Amniotic stem cell (primary cell): ENCODE measurements around the gene WEE2.
"Not testable (repeated sequence)": the region's sequence is repeated elsewhere in the genome, so short reads cannot be mapped to it uniquely, and the experiment has no call there.

Experiments
- DNase-seq: peaks from one replicate; lab custom pipeline; 2025; lab: John Stamatoyannopoulos, UW

Gene WEE2

DNA sequence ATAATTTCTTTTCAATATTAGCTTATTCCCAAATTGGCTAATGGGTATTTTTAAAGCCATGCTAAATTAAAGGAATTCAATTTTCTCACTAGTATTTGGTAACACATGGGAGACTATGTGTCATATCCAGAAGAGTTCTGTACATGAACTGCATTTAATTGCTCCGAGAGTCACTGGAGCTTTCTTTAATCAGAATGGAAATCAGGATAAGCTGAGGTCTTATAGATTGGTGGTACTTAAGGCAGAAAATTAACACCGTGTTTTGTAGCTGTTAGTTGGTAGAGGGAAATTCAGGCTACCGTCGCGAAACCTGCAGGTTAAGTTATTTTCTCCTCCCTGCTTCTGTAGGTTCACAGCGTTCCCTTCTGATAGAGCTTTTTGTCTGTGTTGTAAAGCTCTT, at the start of gene WEE2:
Gene WEE2, plus strand, starts transcription at position 3 of the 400 bp plus-strand sequence. CDS start 406 bp downstream, outside the sequence.
- no peak for DNase-seq

DNA sequence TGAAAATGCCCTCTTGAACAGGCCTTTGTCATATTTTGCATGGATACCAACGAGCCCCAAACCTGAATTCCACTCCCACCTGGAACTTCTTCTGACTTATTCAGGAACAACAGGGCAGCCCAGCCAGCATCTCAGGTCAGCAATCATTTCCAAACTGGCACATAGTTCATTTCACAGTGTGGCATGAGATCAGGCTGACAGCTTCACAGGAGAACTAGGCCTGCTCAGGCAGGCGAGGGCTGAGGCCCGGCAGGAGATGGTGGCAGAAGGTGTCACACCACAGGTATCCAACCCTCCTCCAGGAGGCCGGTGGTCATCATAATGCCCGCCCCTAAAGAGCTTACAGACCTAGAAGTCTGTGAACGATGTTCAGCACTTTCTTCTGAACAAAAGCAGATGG, 48.7 kb upstream of the WEE2 start:
- DNase-seq, result no peak

DNA sequence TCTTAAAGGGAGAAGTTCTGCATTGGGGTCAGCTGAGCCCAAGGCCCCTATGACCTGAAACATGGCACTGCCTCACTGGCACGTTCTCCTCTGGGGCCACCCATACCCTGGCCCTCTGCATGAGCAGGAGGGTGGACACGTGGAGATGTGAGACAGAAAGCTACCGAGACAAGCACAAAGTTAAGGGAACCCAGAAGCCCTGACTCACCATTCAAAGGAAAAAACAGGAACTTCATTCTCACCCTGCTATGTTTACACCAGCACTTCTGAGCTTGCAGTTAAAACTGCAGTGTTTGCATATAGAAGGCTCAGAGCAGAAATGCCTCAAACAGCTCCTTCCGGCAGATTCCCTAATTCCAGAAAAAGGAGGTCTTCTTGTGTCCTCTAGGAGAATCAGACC, 47.9 kb upstream of the WEE2 start:
- DNase-seq, result no peak

DNA sequence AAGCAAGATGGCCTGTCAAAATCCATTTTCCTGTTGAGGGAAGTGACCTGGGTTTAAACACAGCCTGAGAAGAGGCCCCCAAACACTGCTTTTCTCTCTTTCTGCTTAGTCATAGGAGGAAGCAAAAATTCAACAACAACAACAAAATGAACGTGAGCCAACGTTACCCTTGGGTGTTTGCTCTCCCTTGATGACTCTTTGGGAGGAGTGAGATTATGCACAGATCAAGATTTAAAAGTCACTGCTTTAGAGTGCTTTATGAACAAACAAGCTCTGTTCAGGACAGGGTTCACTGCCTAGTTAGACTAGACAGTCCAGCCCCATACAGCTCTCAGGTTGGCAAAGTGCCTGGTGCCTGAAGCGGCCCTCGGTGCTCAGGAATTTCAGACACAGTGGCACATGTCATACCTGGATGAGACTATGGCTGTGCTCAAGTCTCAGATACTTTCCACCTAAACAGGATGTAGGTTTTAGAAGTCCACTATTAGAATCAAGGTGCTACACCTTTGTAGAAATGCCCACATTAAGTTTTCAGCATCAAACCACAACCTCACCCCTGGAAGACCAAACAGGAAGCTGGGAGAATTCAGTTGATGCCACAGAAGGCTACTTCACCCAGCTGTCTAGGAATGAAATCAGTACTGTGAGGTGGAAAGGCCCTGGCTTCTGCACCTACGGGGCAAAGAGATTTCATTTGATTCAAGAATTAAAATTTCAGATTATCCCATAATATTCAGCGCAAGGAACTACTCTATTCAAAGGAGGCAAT, 44.9 kb upstream of the WEE2 start:
- DNase-seq, result no peak

DNA sequence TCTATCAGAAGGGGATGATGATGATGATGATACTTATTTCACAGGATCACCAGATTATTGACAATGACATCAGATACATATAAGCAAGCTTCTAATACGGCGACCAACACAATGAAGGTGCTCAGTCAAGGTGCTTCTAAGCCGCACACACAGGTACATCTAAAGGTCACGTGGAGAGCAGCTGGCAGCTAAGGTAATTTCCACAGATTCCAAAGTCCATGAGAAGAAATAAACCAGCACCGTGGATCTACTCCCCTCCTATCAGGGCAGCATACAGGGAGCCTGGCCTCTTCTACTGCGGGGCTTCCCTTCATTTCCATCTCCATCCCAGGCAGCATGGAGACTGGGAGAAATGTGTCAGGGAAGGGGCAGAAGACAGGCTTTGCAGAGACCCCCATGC, 43.7 kb upstream of the WEE2 start:
- no peak for DNase-seq

DNA sequence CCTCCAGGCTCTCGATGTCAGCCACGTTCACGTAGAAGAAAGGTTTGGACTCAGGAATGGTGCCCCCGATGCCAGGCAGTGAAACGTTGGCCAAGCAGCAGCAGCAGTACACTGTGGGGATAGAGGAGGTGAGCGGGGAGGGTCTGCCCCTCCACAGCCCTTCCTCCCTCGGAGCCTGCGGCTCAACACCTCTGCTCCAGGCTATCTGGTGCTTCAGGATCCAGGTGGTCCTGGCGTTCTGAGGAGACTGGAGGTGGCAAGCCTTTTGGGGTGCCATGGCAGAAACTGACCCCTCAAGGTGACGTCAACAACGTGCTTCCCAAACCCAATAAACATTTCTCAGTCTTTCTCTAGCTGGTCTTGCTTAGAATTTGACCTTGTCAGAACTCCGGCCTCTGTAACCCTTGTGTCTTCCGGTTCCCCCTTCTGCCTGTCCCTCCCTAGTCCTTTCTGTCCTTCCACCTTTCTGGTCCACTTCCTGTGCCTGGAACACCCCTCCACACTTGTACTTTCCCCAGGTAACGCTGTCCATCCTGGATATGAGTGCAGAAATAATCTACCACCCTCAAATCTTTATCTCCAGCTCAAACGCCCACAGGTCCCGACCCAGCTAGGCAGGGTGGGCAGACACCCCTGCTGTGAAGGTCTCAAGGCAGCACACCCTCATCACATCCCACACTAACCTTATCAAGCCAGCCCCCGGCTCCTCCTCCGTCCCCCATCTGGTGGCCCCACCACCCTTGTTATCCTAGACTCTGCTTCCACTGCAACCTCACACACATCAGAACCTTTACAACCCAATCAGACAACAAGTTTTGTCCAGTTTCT, 42.7 kb upstream of the WEE2 start:
- no peak for DNase-seq

DNA sequence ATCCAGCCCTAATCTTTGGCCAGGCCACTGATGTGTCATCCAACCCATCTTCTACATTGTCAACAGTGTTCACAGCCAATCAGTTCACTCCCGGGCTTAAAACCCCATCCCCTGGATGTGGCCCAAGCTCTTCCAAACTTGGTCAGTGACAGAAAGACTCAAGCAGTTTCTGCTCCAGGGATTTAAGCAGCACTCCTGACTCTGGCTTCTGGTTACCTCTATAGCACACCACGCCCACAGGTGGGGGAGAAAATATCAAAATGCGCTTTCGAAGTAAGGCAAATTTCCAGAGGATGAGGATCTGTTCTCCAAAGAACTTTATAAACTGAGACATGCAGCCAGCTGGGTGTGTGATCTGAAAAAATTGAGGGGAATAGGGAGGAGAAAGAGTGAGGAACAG, 42.1 kb upstream of the WEE2 start:
- no peak for DNase-seq

DNA sequence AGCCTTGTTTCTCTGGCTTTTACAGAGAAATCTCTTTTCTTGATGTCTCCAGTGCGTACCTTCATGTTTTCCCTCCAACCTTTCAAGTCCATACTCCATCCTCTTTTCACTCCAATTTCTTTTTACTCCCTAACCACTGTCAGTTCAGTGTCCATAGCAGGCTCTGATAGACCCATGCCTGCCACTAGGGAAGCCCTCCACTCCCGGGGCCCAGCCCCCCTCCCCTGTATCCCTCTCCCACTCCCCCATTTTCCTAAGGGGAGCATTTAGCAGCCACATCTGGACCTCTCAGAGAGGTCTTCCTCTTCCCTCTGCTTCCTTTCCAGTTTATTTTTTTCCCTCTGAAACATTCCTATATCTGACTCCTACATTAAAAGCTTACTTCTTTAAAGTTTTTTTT, 39.3 kb upstream of the WEE2 start:
- DNase-seq, result no peak

DNA sequence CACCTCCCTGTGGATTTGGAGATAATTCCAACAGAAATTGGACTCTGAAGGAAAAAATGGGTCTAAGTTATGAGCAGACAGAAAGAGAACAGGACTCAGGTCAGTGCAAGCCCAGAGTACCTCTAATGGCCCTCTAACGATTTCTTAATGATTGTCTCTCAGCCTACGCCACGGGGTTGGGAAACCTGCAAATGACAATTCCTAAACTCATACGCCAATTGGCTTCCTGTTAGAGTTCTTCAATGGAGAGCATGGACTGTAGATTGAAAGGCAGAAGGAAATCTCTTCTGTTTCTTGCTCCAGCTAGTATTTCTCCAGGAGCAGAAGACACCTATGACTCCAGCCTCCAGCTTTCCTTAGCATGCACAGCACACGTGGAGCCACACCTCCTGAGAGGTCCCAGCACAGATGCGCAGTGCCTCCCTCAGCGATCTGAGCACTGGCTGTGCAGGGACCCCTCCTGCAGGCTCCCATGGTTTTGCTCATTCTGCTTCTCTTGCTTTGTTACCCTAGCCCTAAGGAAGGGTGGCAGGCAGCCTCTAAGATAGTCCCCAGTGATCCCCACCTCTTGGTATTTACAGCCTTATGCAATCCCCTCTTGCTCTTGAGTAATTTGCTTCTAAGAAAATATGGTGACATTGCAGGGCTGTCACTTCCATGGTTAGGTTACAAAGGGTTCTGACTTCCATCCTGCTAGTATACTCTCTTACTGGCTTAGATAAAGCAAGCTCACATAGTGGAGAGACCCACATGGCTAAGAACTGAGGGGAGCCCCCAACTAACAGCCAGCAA, 36.3 kb upstream of the WEE2 start:
- no peak for DNase-seq

DNA sequence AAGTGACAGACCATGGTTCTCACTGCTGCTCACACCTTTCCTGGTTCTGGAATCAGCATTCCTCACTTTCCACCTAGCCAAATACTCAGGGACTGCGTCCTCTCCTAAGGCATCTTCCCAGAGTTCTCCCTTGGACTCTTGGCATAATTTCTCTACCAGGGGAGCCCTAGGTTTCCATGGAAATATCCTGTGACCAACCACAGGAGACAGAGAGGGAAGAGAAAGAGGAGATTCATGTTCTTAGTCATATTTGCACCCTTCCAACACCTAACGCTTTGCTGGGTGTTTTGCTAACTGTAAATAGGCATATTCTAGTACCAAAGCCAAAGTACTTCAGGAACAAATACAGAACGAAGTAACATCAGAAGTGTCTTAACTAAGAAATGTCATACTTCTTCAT, 34.8 kb upstream of the WEE2 start:
- no peak for DNase-seq

DNA sequence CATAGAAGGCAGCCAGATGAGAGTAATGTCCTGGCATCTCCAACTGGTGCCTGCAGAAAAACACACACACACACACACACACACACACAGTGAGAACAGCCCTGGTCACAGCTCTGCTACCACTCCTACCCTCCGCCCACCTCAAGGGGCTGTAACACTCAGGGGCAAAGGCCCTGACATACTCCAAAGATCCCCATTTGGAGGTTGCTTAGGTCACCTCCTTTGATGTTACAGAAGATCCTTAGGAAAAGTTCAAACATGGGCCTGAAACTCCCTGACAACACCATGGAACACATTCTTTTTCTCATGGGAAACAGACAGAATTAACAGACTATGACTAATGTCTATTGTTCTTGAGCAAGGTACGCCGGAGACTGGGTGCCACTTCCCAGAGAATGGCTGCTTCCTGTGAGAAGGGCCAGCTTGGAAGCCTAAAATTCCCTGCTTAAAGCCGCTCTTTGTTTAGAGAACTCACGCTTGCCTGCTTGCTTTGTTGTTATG, 33.9 kb upstream of the WEE2 start:
- no peak for DNase-seq

DNA sequence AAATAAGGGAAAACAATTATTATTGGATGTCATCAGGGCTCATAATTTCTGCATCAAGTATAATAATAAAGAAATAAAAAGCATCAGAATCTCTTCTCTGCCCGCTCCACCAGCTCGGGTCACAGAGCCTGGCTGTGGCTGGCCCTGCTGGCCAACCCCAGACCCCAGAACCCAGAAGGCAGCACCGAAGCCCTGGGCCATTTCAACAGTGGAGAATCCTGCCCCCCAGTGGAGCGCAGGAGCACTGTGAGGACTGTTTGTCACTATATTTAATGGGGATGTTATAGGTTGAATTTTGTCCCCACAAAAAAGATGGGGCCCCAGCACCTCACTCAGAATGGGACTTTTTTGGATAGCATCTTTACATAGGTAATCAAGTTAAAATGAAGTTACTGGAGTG, 33.5 kb upstream of the WEE2 start:
- DNase-seq, result no peak

DNA sequence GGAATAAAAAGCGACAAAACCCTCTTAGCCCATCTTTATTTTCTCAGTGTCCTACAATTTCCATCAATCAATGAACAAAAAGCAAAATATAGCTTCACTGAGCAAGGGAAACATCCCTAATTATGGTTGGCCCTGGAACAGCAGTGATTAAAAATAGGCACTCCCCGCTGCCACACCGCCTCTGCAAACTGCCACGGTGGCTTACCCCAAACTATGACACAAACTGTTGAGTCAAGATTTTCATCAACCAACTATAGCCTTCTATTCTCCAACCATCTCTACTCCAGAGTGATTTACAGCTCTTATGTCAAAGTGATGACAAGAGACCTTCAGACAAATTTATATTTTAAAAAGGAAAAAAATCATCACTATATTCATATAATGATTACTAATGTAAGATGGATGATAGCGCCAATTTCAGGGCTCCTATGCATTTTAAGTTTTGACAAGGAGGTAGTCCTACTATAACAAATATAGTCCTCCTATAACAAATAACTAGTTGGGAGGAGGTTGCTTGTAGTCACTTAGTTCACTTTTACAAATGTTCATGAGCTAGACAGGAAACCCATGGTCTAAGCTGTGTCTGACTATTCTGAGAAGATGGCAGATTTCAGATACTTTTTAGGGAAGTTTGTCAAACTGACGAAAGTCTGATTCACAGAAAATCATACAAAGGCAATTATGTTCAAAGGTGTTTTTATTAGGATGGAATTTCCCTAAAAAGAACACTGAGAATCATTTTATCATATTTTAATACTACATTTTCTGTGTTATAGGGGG, 32.5 kb upstream of the WEE2 start:
- no peak for DNase-seq

DNA sequence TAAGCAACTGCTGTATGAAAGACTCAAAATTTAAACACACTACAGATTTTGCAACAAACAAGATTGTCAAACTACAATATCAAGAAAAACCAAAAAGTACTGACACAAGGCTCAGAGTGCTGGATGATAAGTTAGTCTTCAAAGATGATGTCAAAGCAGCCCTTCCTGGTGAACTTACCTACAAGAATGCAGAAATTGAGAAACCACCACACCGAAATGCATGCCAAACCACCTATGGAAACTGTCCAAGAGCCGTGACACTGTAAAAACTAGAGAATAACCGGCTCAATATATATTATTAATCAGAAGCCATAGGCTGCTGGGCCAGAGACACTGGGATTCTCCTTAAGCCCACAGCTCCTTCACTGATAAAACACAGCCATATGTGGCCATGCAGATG, 31.5 kb upstream of the WEE2 start:
- no peak for DNase-seq

DNA sequence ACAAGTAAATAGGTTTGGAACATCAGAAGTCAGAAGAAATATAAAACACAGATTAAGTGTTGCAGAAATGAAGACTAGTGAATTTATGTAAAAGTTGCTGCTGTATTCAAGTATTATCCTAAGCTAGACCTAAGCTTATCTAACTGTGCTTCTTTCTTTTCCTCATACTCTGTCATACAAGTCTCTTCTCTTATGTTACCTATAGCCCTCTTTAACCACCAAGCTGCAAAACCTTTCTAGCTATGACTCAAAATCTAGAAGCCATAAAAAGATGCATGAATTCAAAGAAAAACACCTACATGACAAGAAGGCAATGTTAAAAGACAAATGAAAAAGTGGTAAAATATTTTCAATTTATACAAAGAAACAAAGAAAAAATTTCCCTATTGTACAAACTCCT, 29.1 kb upstream of the WEE2 start:
- DNase-seq, result no peak

DNA sequence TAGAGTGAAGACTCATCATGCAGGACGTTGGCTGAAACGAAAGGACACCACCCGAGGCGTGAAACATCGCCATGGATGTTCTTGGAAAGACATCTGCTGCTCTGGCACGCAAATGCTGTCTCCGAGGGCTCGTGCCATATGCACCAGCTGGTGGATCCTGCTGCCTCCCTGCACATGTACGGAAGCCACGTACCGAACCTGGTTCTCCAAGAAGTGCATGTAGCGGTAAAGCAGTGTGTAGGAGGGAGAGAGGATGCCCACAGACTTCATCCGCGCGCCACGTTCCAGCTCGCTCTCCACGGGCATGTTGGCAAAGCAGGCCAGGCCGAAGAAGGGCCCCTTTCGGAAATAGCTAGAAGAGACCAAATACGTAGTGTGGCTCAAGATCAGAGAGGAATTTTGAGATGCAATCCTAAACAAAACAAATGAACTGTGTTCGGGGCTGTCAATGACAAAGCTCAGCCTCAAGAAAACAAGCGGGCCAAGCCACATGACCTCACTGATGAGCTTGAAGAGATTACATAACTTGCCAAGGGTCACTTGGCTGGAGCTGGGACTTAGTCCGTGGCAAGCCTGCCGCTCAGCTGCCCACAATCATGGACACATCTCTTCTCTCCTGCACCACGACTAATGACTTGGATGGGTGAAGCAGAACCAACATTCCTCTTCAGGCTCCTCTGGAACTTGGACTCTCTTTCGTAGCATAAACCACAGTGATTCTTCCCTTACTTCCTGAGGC, 22.7 kb upstream of the WEE2 start:
- no peak for DNase-seq

DNA sequence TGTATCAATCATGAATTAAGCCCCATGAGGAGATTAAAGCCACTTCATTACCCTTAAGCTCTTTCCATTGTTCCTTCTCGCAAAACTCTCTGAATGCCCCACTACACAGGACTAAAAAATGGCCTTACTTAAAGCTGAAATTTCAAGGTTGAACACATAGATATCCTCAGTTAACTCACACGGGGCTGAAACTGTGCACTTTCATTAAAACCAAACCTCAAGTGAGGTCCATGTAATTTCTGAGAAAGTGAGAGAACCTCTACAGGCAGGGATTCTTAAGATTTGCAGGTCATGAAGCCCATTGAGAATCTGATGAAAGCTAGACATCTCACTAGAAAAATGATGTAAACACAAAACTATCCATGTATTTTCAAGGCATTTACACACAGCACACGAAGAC, 22.1 kb upstream of the WEE2 start:
- no peak for DNase-seq

DNA sequence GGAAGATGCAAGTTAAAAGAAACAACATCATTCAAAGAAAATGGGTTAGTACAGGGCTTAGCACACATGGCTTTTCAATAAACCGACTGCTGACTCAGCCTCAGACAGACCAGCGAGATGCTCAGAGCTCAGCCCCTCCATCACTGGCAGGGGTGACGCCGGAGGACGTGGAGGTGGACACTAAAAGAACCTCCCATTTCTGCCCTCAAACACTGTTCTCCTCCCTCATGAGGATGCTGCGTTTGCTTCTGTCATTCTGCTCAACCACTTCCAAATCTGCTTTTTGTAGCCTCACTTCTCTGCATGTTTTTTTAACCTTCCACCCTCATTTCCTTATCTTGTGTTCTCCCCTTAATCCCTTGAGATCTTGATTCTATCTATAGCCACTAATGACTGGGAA, 21.5 kb upstream of the WEE2 start:
- no peak for DNase-seq

DNA sequence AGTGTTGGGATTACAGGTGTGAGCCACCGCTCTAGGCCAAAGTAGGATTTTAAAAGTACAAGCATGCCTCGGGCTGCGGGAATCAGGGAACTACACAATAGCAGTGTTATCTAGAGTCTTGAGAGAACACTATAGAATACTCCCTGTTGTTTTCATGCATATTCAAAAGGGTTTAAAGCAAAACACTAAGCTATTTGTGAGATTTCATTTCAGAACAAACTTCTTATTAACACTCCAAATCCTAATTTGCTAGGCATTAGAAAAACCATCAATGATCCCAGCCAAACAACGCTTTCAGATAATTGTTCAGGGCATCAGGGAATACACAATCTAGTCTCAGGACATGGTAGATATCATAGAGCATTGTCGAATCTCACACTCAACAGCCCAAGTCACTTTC, 20.1 kb upstream of the WEE2 start:
- no peak for DNase-seq

DNA sequence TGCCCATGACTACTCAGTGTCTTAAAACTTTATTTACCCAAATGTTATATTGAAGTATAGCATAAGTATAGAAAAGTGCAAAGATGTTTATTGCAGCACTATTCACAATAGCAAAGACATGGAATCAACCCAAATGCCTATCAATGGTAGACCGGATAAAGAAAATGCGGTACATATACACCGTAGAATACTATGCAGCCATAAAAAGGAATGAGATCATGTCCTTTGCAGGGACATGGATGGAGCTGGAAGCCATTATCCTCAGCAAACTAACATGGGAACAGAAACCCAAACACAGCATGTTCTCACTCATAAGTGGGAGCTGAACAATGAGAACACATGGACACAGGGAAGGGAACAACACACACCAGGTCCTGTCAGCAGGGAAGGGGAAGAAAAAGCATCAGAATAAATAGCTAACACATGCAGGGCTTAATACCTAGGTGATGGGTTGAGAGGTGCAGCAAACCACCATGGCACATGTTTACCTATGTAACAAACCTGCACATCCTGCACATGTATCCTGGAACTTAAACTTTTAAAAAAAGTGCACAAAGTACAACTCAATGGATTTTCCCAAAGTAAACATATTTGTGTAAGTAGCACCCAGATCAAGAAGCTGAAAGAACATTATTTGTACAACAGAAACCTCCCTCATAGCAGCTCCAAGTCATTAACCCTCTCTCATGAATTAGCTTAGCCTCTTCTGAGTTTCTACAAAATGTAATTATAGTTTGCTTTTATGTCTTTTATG, 18.9 kb upstream of the WEE2 start:
- not testable (repeated sequence) for DNase-seq
